Occipital lobe (tissue), 3 donors: ENCODE results near the gene DNAJC10. TPM values are rescaled to one million over a fixed set of nuclear protein-coding genes. Genes with fewer than 3 reads are reported as not detected.

ENCODE experiments used
- DNase-seq: peaks from one replicate; lab custom pipeline; 2025; lab: John Stamatoyannopoulos, UW
- small RNA-seq: library from RNA; depleted of rRNA; stranded (forward); fragments of <200 nt; gene quantifications from one replicate; pipeline ENCODE3, GENCODE V24; 2014
- total RNA-seq: library from RNA; depleted of rRNA; stranded (reverse); fragments of >200 nt; gene quantifications from one replicate; pipeline ENCODE4 v1.2.3, GENCODE V29; 2014

The DNAJC10 gene
- total RNA-seq, 1 donor from 2014 or later: 61.9 TPM

GRCh38 chr2:182833084-182833854 is 117.2 kb downstream of the DNAJC10 start:
- no peak for DNase-seq

- no peak for DNase-seq
Measured at GRCh38 chr2:182834293-182834692, 118.2 kb downstream of the DNAJC10 start.

GRCh38 chr2:182836451-182836850 is 120.4 kb downstream of the DNAJC10 start:
- DNase-seq: no peak

Small RNA genes within 50 kb of the gene (small RNA-seq; reads per million reads assigned to genes)
- gene RF00019: not detected

Other genes with a start within 250 kb of the DNAJC10 start
- 19.8 TPM for gene FRZB, start 150.4 kb downstream of the DNAJC10 start, total RNA-seq